Activated CD4-positive, alpha-beta T cell treated with anti-CD3 and anti-CD28 coated beads for 4 hours (primary cell): Measurements from ENCODE around the gene CYB561A3.
"Not testable (repeated sequence)": the region's sequence is repeated elsewhere in the genome, so short reads cannot be mapped to it uniquely, and the experiment has no call there.

Experiments
- DNase-seq, 2 donors: peaks; one replicate each; pipeline ENCODE4 v3.0.0-alpha.2; 2020

Gene CYB561A3

GRCh38 chr11:61361741-61362541, at the start of gene CYB561A3, which contains the start of gene TMEM138:
Gene CYB561A3 (minus strand): TSS chr11:61361882. CDS start chr11:61356713, 5,169 bp downstream.
Gene TMEM138 (plus strand): TSS chr11:61362374. CDS start chr11:61364391, 2,017 bp downstream.
- DNase-seq: peak; percentile 82 to 83

- no peak for DNase-seq
Observed at GRCh38 chr11:61406991-61407728, 45.5 kb upstream of the CYB561A3 start.

- DNase-seq: no peak
Observed at GRCh38 chr11:61406067-61406466, 44.4 kb upstream of the CYB561A3 start.

- no peak for DNase-seq
Observed at GRCh38 chr11:61404641-61405040, 43.0 kb upstream of the CYB561A3 start.

- DNase-seq: no peak
Observed at GRCh38 chr11:61404103-61404502, 42.4 kb upstream of the CYB561A3 start.

- DNase-seq: no peak
Observed at GRCh38 chr11:61403658-61404057, 42.0 kb upstream of the CYB561A3 start.

GRCh38 chr11:61401573-61401972, 39.9 kb upstream of the CYB561A3 start:
- no peak for DNase-seq

GRCh38 chr11:61401173-61401572, 39.5 kb upstream of the CYB561A3 start:
- no peak for DNase-seq

- DNase-seq: peak; percentile 9 to 16
Observed at GRCh38 chr11:61392981-61393595, 31.4 kb upstream of the CYB561A3 start.

GRCh38 chr11:61390161-61390560, 28.5 kb upstream of the CYB561A3 start:
- DNase-seq: no peak

GRCh38 chr11:61384271-61385242, 22.9 kb upstream of the CYB561A3 start:
- DNase-seq: no peak

- not testable (repeated sequence) for DNase-seq
Observed at GRCh38 chr11:61383859-61384258, 22.2 kb upstream of the CYB561A3 start.

GRCh38 chr11:61380884-61381283, 19.2 kb upstream of the CYB561A3 start:
- DNase-seq: no peak

GRCh38 chr11:61378713-61379313, 17.1 kb upstream of the CYB561A3 start:
- DNase-seq: no peak

- no peak for DNase-seq
Observed at GRCh38 chr11:61377461-61378160, 15.9 kb upstream of the CYB561A3 start.

- DNase-seq: no peak
Observed at GRCh38 chr11:61375761-61376108, 14.1 kb upstream of the CYB561A3 start.

GRCh38 chr11:61372659-61373420, 11.2 kb upstream of the CYB561A3 start:
- DNase-seq: no peak

- no peak for DNase-seq
Observed at GRCh38 chr11:61370349-61371005, 8.8 kb upstream of the CYB561A3 start.

GRCh38 chr11:61369372-61370348, 8.0 kb upstream of the CYB561A3 start:
- no peak for DNase-seq
